Right lobe of liver (tissue), 4 donors: ENCODE measurements around the gene MYOM1.

Source experiments
- CTCF ChIP-seq, 4 donors: fragments of 200-600 bp in 3 of 4; fragments of 450-650 bp in 1 of 4; IDR thresholded peaks; one replicate each; pipeline versions ENCODE4 v1.5.1 to v1.8.0; 2016 to 2022; ENCODE audit warnings: antibody characterized with exemption in 4 of 4, mild to moderate bottlenecking in 2 of 4
- POLR2A ChIP-seq: fragments of 450-650 bp; IDR thresholded peaks from one replicate; pipeline ENCODE4 v1.6.1; 2017; ENCODE audit warnings: antibody characterized with exemption, mild to moderate bottlenecking
- donor health status: DM: no; HTN: no; CAD: no.
- donor health status: DM: no; HTN: no; CAD: no.
- donor health status: DM: no; HTN: yes; CAD: no.

- TF ChIP-seq POLR2A (no peak), CTCF (IDR thresholded peaks at IDR 0.05) (no peak)
These were observed 44.6 kb upstream of the MYOM1 start for GRCh38 chr18:3264362-3264761.
